SU-DHL-6 (cell line): ENCODE results near the gene RPLP2.

ENCODE experiments used
- CTCF ChIP-seq: fragments of 200-600 bp; sonication (generic); IDR thresholded peaks from one replicate; pipeline ENCODE4 v1.5.1; 2017; ENCODE audit warnings: antibody characterized with exemption, mild to moderate bottlenecking, low read length, moderate library complexity; ENCODE audit not compliant: insufficient read depth, poor library complexity, severe bottlenecking
- EZH2phosphoT487 ChIP-seq: fragments of 200-600 bp; sonication (generic), shearing (Covaris generic); conservative IDR thresholded peaks from 2 replicates; pipeline ENCODE4 v1.6.1; 2018; ENCODE audit warnings: mild to moderate bottlenecking, antibody characterized with exemption, low read length, moderate library complexity, mixed read lengths

GRCh38 chr11:810040-810567 lies 337 bp downstream of the RPLP2 start:
- TF ChIP-seq CTCF (no peak), EZH2phosphoT487 (no peak)
